Endothelial cell of umbilical vein (primary cell): ENCODE measurements around the gene FUBP3. TPM values are rescaled to one million over a fixed set of nuclear protein-coding genes. Genes with fewer than 3 reads are reported as not detected.
A peak's percentile ranks its signal among the peaks of the same experiment; 100 is the strongest.

Source experiments
- BruUV-seq: library from RNA; stranded (reverse); fragments of 400-500 nt; replicated peaks from 2 replicates; lab custom pipeline; 2021; lab: Mats Ljungman, UMichigan
- CTCF ChIA-PET: fragments of 300-600, 350-600 bp; sonication (Branson Sonifier 250); formaldehyde crosslinking; loops from one replicate; lab custom pipeline; 2021; ENCODE audit warnings: antibody characterized with exemption, inconsistent platforms; lab: Charles Lee
- POLR2A ChIA-PET: fragments of 300-600, 350-600 bp; sonication (Branson Sonifier 250); formaldehyde crosslinking; loops from one replicate; lab custom pipeline; 2021; ENCODE audit warnings: antibody characterized with exemption, inconsistent platforms; lab: Charles Lee
- DNase-seq: peaks from one replicate; pipeline ENCODE4 v3.0.0-alpha.2; 2011; ENCODE audit warnings: low read depth, low spot score
- FAIRE-seq: peaks from 2 replicates; lab custom pipeline; 2011; peaks lifted over from hg19 to GRCh38; lab: Jason Lieb, UNC
- H2AFZ ChIP-seq: 2 replicates; pipeline ENCODE4 v1.6.0; 2012; ENCODE audit warnings: low read depth, low read length, control low read depth, inconsistent platforms
- H3K27ac ChIP-seq: 2 replicates; pipeline ENCODE4 v1.5.1; 2011; ENCODE audit warnings: low read depth, mild to moderate bottlenecking, control low read depth, low read length, moderate library complexity; ENCODE audit not compliant: insufficient read depth
- H3K27me3 ChIP-seq, 2 experiments: 2 replicates each; pipeline versions ENCODE4 v1.6.0 to v1.6.1; 2011; ENCODE audit warnings: low read length in 2 of 2, mixed read lengths in 1 of 2; ENCODE audit not compliant: control insufficient read depth in 2 of 2, insufficient read depth in 2 of 2
- H3K36me3 ChIP-seq, 2 experiments: 2 replicates in 1 of 2; 3 replicates in 1 of 2; pipeline ENCODE4 v1.5.1; 2011; ENCODE audit warnings: low read length in 2 of 2, mild to moderate bottlenecking in 1 of 2, moderate library complexity in 1 of 2; ENCODE audit not compliant: control insufficient read depth in 2 of 2, insufficient read depth in 2 of 2; ENCODE audit errors: extremely low read depth in 1 of 2
- H3K4me1 ChIP-seq: 3 replicates; pipeline ENCODE4 v1.5.1; 2011; ENCODE audit warnings: mild to moderate bottlenecking, low read length; ENCODE audit not compliant: control insufficient read depth, insufficient read depth; ENCODE audit errors: extremely low read depth
- H3K4me2 ChIP-seq: 2 replicates; pipeline ENCODE4 v1.6.1; 2011; ENCODE audit warnings: low read length, control low read depth, mixed read lengths; ENCODE audit not compliant: insufficient read depth
- H3K4me3 ChIP-seq, 3 experiments: fragments of 200-600 bp in 1 of 3; sonication (generic), shearing (Covaris generic) in 1 of 3; replicated peaks in 1 of 3; 2 replicates each; pipeline ENCODE4 v1.5.1; 2011 to 2016; ENCODE audit warnings: control low read depth in 3 of 3, low read length in 3 of 3, mild to moderate bottlenecking in 2 of 3, inconsistent platforms in 1 of 3, low read depth in 1 of 3, moderate library complexity in 1 of 3; ENCODE audit not compliant: insufficient read depth in 1 of 3
- H3K79me2 ChIP-seq: 2 replicates; pipeline ENCODE4 v1.6.0; 2012; ENCODE audit warnings: low read length, inconsistent platforms; ENCODE audit not compliant: control insufficient read depth, insufficient read depth
- H3K9ac ChIP-seq: replicated peaks from 2 replicates; pipeline ENCODE3; 2011; ENCODE audit warnings: low read length, control low read depth; ENCODE audit not compliant: insufficient read depth; ENCODE audit errors: extremely low read depth
- H3K9me1 ChIP-seq: replicated peaks from 3 replicates; pipeline ENCODE4 v1.6.0; 2011; ENCODE audit warnings: mild to moderate bottlenecking, low read length; ENCODE audit not compliant: control insufficient read depth, insufficient read depth; ENCODE audit errors: extremely low read depth
- H3K9me3 ChIP-seq: replicated peaks from 2 replicates; pipeline ENCODE4 v1.5.1; 2012; ENCODE audit warnings: low read length, inconsistent platforms; ENCODE audit not compliant: control insufficient read depth, insufficient read depth
- H4K20me1 ChIP-seq: replicated peaks from 2 replicates; pipeline ENCODE3; 2011; ENCODE audit warnings: mild to moderate bottlenecking, low read length; ENCODE audit not compliant: control insufficient read depth, insufficient read depth; ENCODE audit errors: extremely low read depth
- EZH2 ChIP-seq: IDR thresholded peaks from 2 replicates; pipeline ENCODE4 v1.6.1; 2012; ENCODE audit warnings: borderline replicate concordance, low read depth, mild to moderate bottlenecking, moderate library complexity, low read length, inconsistent platforms; ENCODE audit not compliant: severe bottlenecking
- JUN ChIP-seq: IDR thresholded peaks from 2 replicates; pipeline ENCODE4 v1.6.1; 2011; ENCODE audit warnings: borderline replicate concordance, low read depth; ENCODE audit not compliant: insufficient read length, insufficient read depth
- MYC ChIP-seq: IDR thresholded peaks from one replicate; pipeline ENCODE4 v1.6.1; 2011; ENCODE audit warnings: mild to moderate bottlenecking, low read depth, low read length
- POLR2AphosphoS5 ChIP-seq: IDR thresholded peaks from 2 replicates; pipeline ENCODE4 v1.6.1; 2012; ENCODE audit warnings: low read depth, mild to moderate bottlenecking, control low read depth, low read length, moderate library complexity; ENCODE audit not compliant: insufficient read depth
- dilution Hi-C: fragments of 300-500 bp; cut with MboI; formaldehyde crosslinking; loops from one replicate; pipeline ENCODE4 v1.15.0; 2019; ENCODE audit warnings: low sequenced_read_pairs; ENCODE audit not compliant: extremely low pct_ligation_motif_present
- intact Hi-C: fragments of 100-400 bp; cut with micrococcal nuclease; formaldehyde crosslinking; loops from one replicate; pipeline ENCODE4 v1.10.0; 2022
- polyA plus RNA-seq, 4 experiments: library from polyadenylated mRNA; depleted of rRNA in 3 of 4; stranded (reverse) in 3 of 4; unstranded in 1 of 4; fragments of >200 nt; gene quantifications; 2 replicates each; pipeline versions ENCODE4 v1.2.1 to v1.2.3, GENCODE V29; 2011 to 2012; ENCODE audit warnings: missing spikeins in 1 of 4
- total RNA-seq: library from RNA; stranded (reverse); gene quantifications from 2 replicates; pipeline ENCODE4 v1.2.3, GENCODE V29; 2021
- TF ChIP-seq, protein P1 (sequence below), 2 donors: IDR thresholded peaks; 1 replicate in 1 of 2; 2 replicates in 1 of 2; pipeline ENCODE4 v1.5.1; 2011; ENCODE audit warnings: low read length in 2 of 2, mild to moderate bottlenecking in 2 of 2, moderate library complexity in 2 of 2, control low read depth in 1 of 2, inconsistent platforms in 1 of 2, low read depth in 1 of 2; ENCODE audit not compliant: insufficient read depth in 1 of 2; ENCODE audit errors: extremely low read depth in 1 of 2

FUBP3 gene
- total and polyA plus RNA-seq, 2 donors (not counting 3 experiments of a cell fraction or from before 2014, with no cell fraction given): 19.4 to 50.9 TPM

DNA sequence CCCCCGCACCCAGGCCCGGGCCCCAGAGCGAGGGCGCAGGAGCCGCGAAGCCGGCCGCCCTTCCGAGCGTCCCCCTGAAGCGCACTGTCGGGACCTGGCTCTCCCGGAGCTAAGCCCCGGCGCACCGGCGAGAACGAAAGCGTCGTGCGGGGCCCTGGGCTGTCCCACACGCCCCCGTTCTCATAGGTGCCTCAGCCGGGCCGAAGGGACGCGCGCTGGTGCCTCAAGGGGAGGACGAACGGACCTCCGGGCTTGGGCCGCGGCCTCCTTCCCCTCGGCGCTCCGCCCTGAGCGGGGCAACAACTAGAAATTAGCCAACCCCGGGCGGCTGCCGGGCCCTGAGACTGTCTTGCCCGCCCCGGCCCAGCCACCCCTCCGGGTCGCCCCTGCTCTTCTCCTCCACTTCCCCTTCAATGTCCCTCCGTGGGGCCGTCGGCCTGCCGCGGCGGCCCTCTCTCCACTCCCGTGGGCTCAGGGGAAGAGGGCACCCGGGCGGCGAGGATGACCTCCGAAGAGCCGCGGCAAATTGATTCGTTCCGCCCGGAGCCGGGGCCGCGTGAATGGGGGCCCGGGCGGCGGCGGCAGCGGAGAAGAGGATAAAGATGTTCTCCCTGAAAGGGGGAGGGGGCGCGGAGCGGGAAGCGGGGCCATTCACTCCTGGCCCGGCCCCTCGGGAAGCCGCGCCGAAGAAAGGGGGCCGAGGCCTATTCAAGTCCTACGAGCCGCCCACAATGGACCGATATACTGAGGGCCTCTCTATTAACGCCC is 81.5 kb downstream of the FUBP3 start:
- CTCF ChIA-PET: no interaction called here
- FAIRE-seq: no peak
- DNase-seq: no peak

DNA sequence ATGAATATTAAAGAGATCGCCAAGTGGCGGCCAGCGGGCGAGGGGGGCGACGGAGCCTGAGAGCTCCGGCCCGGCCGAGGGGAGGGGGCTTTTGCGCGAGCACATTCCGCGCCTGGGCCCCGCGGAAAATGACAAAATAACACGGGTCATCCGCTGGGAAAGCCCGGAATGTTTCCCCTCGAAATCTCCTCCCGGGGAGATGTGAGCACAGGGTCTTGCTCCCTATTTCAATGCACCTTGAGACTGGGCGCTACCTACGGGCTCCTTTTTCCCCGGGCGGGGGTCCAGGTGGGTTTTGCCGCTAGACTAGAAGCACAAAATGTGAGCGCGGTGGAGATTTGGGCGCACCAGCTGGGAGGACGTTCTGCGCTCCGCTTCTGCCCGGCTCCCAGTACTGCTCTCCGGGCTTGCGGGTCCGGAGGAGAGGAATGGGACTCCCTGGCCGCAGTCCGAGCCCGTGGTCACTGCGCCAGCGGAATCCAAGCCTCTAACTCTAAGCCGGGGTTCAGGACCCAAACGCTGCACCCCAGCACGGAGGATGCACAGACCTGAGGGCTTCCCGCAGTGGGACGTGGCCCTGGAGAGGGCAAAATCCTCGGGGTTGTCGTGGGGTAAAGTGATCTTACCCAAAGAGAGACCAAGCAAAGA is 82.2 kb downstream of the FUBP3 start:
- H3K36me3 ChIP-seq: no peaks in the 10 kb centered on the region
- no TSS peak for BruUV-seq
- peaks cover 81 to 95% of the 10 kb centered on the region in 2 experiments for H3K27me3 ChIP-seq
- H3K4me3 ChIP-seq: no peak overlapping the region
- no peaks in the 10 kb centered on the region for H3K9me3 ChIP-seq
- H3K27ac ChIP-seq: no peak overlapping the region
- no peak overlapping the region for H2AFZ ChIP-seq
- no peaks in the 10 kb centered on the region for H3K79me2 ChIP-seq
- H4K20me1 ChIP-seq: no peaks in the 10 kb centered on the region
- H3K4me1 ChIP-seq: no peaks in the 10 kb centered on the region
- TF ChIP-seq, protein P1, sequence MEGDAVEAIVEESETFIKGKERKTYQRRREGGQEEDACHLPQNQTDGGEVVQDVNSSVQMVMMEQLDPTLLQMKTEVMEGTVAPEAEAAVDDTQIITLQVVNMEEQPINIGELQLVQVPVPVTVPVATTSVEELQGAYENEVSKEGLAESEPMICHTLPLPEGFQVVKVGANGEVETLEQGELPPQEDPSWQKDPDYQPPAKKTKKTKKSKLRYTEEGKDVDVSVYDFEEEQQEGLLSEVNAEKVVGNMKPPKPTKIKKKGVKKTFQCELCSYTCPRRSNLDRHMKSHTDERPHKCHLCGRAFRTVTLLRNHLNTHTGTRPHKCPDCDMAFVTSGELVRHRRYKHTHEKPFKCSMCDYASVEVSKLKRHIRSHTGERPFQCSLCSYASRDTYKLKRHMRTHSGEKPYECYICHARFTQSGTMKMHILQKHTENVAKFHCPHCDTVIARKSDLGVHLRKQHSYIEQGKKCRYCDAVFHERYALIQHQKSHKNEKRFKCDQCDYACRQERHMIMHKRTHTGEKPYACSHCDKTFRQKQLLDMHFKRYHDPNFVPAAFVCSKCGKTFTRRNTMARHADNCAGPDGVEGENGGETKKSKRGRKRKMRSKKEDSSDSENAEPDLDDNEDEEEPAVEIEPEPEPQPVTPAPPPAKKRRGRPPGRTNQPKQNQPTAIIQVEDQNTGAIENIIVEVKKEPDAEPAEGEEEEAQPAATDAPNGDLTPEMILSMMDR (IDR thresholded peaks at IDR 0.05; ENCODE audit: extremely low read depth in 1 of 2, insufficient read depth in 1 of 2, low read depth in 1 of 2, low read length in 2 of 2): no peak
- TF ChIP-seq JUN: no peak
- peak; percentile 71 for TF ChIP-seq EZH2
- ChIA-PET CTCF (interaction anchor here (1.9 kb wide), 1 partner anchor 20 kb away, joined by 7 read pairs; no protein-coding TSS in a partner anchor), POLR2A (no interaction called here)
- intact Hi-C loops (no loop called here), dilution Hi-C loops (no loop called here)
- DNase-seq: no peak
- H3K9ac ChIP-seq: no peak overlapping the region
- H3K9me1 ChIP-seq: no peaks in the 10 kb centered on the region
- H3K4me2 ChIP-seq: no peak overlapping the region
- no peak for FAIRE-seq

More for the DNA sequence above, 81.5 kb downstream of the FUBP3 start:
- Histone ChIP-seq H3K27me3 (peaks cover 78 to 91% of the 10 kb centered on the region in 2 experiments), H3K79me2 (no peaks in the 10 kb centered on the region), H3K9ac (no peak overlapping the region), H3K27ac (no peak overlapping the region), H3K9me3 (no peaks in the 10 kb centered on the region), H3K36me3 (no peaks in the 10 kb centered on the region), H2AFZ (no peak overlapping the region), H3K4me2 (peak overlapping the region; percentile 33), H3K4me3 (peak overlapping the region in 1 of 3 experiments; percentile 9), H4K20me1 (no peaks in the 10 kb centered on the region), H3K4me1 (no peaks in the 10 kb centered on the region), H3K9me1 (no peaks in the 10 kb centered on the region)
- POLR2A ChIA-PET: no interaction called here
- dilution Hi-C loops: no loop called here
- BruUV-seq: no TSS peak
- no peak for TF ChIP-seq MYC
- peak; percentile 98 for TF ChIP-seq EZH2
- no peak for TF ChIP-seq JUN
- TF ChIP-seq POLR2AphosphoS5: no peak
- intact Hi-C loops: no loop called here
